Measurements from ENCODE around the gene LIPC. TPM values are rescaled to one million over a fixed set of nuclear protein-coding genes. Genes with fewer than 3 reads are reported as not detected.

The LIPC gene
- total and polyA plus RNA-seq, 8 donors: 0.11 to 1.0 (median 0.60) TPM

GRCh38 chr15:58543664-58544335 lies 112.0 kb downstream of the LIPC start:
- Histone ChIP-seq H3K27ac (no peak overlapping the region), H3K4me1 (no peaks in the 10 kb centered on the region)
- ATAC-seq: no peak

GRCh38 chr15:58544756-58545155 lies 113.0 kb downstream of the LIPC start:
- H3K9me3 ChIP-seq: no peaks in the 10 kb centered on the region
- no peaks in the 10 kb centered on the region for H3K36me3 ChIP-seq
- H3K4me1 ChIP-seq: no peaks in the 10 kb centered on the region
- no peak for TF ChIP-seq CTCF (IDR thresholded peaks at IDR 0.05)
- no peak overlapping the region for H3K27ac ChIP-seq
- no peaks in the 10 kb centered on the region for H3K27me3 ChIP-seq
- ATAC-seq: no peak
- no peak for DNase-seq
- intact Hi-C loops (cut with DNase I): no loop called here
- no peak overlapping the region for H3K4me3 ChIP-seq

More at GRCh38 chr15:58543664-58544335, 112.0 kb downstream of the LIPC start:
- Histone ChIP-seq H3K9me3 (no peaks in the 10 kb centered on the region), H3K36me3 (no peaks in the 10 kb centered on the region), H3K27me3 (no peaks in the 10 kb centered on the region), H3K4me3 (no peak overlapping the region)
- no peak for TF ChIP-seq CTCF (IDR thresholded peaks at IDR 0.05)
- DNase-seq: no peak
- intact Hi-C loops (cut with DNase I): no loop called here

GRCh38 chr15:58545307-58546065 lies 113.7 kb downstream of the LIPC start:
- ATAC-seq (no peak), DNase-seq (no peak)
- intact Hi-C loops (cut with DNase I): no loop called here
- TF ChIP-seq CTCF (IDR thresholded peaks at IDR 0.05): no peak
- H3K36me3 ChIP-seq: no peaks in the 10 kb centered on the region
- H3K27ac ChIP-seq: no peak overlapping the region
- no peaks in the 10 kb centered on the region for H3K4me1 ChIP-seq
- no peak overlapping the region for H3K4me3 ChIP-seq
- H3K9me3 ChIP-seq: no peaks in the 10 kb centered on the region
- no peaks in the 10 kb centered on the region for H3K27me3 ChIP-seq

GRCh38 chr15:58546066-58546591 lies 114.3 kb downstream of the LIPC start:
- no peak for DNase-seq
- no peak for ATAC-seq
- H3K4me1 ChIP-seq: peaks cover 0 to 1% of the 10 kb centered on the region in 2 donors
- intact Hi-C loops (cut with DNase I): no loop called here
- no peak overlapping the region for H3K27ac ChIP-seq
- no peaks in the 10 kb centered on the region for H3K36me3 ChIP-seq
- no peak for TF ChIP-seq CTCF (IDR thresholded peaks at IDR 0.05)
- H3K27me3 ChIP-seq: no peaks in the 10 kb centered on the region
- no peak overlapping the region for H3K4me3 ChIP-seq
- H3K9me3 ChIP-seq: no peaks in the 10 kb centered on the region

Measured in left lung (tissue), 10 donors.